GM19438 (cell line): ENCODE results near the gene CCDC178.

Experiments
- ATAC-seq: cut with Tn5 transposase; IDR thresholded peaks from one replicate; pipeline ENCODE4 v1.9.1; 2021; ENCODE audit warnings: low read depth; ENCODE audit not compliant: unreplicated experiment

Gene CCDC178

DNA sequence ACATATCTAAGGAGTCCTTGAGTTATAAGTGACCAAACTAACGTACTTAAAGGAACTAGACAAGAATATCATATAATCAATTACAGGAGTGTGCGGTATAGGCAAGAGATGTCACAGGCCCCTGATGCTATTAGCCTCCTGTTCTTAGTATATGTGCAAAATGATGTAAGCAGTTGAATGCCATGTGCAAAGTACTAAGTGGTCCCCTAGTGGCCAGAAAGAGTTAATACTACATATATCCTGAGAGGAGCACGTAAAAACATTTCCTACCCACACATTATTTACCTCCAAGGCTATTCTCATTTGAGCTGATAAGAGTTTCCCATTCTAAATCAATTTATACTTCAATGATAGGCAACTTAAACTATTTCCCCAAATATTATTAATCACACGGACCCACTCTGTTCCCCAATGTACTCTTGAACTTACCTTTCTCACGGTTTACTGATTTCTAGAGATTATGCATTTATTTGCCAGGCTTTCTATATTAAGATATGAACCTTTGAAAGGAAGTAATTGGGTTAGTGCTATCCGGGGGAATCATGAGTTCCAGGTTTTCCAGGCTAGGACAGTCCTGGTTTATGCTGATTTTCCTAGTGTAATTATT is 509.7 kb downstream of the CCDC178 start:
- peak; percentile 96 for ATAC-seq

DNA sequence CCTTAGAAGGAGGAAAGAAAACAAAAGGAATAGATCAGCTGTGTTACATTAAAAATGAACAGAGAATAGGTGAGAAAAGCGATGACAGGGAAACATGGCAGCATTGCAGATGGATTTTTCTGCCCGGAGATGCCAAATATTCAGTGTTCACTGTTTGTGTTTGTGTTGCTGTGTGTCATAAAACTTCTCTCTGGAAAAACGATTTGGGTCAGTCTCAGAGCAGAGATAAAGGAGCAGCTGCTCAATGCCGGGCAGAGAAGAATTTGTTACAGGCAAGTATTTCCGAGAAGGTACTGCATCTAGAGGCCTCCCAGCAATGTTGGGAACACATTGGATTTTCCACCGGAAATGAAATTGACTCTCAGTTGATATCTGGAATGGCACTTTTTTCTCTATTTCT is 511.3 kb downstream of the CCDC178 start:
- no peak for ATAC-seq

DNA sequence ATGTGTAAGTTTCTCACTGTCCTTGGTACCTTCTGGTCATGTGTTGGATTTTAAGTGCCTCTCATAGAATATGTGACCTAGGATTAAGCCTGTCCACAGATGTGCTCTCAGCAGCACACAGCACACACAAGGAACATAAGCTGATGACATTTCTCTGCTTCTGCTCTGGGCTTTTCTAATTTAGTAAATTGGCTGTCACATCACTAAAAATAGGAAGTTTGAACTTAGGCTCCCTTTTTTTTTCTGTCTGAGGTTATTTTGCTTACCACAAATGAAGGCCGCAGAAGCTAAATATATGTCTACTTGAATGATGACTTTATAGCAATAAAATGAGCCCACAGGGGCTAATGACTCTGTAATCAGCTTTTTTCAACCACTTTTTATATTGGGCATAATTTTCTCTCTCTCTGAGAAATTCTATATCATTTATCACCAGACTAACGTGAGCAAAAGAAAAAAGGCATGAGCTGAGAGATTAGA is 517.5 kb downstream of the CCDC178 start:
- ATAC-seq: no peak

DNA sequence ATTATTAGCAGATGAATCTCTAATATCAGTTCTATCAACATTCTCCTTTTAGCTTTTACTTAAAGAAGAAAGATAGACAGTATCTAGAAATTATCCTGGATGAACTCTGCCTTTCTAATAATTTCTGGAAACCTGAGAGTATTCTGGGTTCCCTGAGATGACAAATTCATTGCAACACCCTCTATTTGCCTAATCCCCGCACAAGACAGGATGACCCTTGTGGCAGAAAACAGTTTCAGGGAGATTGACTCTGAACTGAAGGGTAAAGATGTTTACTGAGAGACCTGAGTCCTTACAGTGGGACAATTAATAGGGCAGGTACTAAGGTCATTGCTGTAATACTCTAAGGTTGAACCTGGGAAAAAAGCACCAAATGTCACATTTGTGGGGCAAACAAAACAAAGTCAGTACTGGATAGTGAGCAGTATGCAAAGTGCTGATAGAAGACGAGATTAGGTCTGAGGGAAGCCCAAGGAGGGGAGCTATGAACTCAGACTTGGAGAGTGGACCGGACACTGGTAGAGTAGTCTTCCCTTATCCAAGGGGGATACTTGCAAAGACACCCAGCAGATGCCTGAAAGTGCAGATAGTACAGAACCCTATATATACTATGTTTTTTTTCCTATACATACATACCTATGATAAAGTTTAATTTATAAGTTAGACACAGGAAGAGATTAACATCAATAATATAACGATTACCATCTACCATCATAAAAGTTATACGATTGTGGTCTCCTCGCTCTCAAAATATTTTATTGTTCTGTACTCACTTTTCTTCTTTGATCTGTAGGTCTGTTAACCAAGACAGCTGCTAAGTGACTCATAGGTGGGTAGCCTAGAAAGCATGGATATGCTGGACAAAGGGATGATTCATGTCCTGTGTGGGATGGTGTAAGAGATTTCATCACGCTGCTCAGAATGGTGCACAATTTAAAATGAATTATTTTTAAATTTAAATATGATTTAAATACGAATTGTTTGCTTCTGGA is 519.4 kb downstream of the CCDC178 start:
- no peak for ATAC-seq

DNA sequence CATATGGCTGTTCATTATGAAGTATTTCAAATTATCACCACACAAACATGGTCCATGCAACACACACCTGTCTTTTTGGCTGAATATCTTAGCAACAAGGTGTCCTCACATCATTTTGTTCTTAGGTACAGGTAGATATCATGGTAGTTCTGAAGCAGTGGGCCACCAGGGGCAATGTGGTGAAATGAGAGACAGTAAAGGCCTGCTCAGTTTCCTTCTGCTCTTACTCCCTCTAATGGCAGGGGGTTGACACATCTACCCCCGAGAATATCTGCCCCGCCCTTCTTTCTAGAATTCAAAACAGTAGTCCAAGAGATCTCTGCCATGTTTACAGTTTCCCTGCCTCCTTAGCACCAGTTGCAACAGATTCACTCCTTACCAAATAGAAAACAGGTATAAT is 520.7 kb downstream of the CCDC178 start:
- peak; percentile 100 for ATAC-seq

DNA sequence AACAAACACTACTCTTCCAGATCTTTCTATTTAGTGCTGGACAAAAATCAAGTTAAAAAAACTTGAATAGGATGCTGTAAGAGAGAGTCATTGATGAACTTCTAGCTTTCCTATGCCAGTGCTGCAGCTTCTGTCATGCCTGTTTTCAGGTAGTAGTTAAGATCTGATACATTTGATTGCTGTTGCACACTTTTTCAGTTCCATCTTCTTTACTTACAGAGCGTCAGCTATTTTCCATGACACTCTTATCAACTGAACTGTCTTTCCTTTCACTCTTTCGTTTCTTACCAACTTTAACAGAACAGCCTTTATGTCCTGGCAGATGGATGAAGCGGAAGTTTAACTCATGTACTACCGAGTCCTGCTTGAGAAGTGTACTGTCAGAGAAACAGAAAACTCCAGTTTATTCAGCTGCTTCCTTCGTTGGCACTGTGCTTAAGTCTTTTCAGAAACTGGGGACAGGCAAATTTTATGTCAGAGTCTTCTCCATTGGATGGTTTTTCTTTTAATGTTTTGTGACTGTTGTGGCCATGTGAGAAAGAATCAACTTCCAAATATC is 521.8 kb downstream of the CCDC178 start:
- no peak for ATAC-seq

DNA sequence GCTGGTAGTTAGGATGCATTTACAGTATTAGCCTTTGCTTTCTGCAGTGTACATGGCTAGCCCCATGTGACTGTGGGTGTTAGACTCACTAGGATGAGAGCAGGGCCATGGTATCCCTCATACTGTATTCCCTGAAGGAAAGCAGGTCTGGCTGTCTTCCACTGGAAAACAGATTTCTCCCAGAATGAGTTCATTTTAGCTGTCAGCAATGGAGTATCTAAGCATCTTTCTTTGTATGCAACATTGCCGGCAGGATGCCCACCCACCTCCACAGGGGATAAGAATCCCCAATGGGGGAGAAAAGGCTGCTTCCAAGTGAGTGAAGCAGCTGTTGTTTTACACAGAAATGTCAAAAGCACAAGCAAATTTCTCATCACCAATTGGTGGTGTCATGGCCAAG is 525.0 kb downstream of the CCDC178 start:
- no peak for ATAC-seq

DNA sequence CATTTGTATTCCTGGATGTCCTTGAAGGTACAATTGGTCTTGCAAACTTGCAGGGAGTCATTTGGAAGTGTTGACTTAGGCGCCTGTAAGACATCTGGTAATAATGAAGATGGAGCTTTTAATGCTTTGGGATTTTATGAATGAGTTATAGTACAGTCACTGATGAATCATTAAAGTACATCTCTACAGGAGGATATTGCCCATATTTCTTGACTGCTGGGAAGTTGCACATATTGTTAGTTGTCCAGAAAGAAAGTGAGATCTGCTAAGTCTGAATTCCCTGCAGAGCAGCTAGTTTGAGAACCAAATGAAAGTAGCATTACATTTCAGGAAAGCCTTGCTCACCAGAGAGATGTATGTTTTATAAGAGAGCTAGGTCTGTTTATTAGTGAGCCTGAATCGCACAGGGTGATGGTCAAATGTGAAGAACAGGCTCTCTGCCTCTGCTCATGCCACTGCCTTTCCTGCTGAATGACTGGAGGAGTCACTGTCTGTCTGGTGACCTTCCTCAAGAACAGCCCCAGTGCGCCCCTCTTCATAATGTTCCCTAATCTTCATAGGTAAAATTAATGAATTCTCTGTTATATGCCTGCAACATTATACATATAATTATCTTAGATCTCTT is 528.7 kb downstream of the CCDC178 start:
- no peak for ATAC-seq

DNA sequence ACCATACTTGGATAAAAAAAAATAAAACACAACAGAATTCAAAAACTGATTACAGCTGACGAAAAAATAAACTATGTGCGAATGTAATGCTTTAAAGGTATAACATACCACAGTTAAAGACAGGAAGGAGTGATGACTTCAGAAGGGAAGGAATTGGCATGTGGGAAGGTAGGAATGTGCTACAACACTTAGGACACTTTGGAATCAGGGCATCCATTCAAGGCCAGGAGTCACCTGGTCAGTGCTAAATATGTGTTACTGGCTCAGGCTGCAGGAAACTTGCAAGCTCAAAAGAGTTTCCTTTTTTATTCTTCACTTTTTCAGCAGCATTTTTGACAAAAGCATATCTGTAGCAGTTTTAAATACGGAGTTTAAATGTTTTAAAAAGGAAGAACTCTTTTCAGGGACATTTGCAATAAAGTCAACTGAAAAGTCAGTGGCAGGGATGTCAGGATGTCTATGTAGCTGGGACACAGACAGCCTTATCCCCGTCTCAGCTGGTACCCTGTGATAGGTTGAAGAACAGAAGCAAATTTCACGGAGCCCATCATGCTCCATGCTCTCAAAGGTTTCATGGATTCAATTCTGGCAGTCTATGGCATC is 529.7 kb downstream of the CCDC178 start:
- ATAC-seq: no peak

DNA sequence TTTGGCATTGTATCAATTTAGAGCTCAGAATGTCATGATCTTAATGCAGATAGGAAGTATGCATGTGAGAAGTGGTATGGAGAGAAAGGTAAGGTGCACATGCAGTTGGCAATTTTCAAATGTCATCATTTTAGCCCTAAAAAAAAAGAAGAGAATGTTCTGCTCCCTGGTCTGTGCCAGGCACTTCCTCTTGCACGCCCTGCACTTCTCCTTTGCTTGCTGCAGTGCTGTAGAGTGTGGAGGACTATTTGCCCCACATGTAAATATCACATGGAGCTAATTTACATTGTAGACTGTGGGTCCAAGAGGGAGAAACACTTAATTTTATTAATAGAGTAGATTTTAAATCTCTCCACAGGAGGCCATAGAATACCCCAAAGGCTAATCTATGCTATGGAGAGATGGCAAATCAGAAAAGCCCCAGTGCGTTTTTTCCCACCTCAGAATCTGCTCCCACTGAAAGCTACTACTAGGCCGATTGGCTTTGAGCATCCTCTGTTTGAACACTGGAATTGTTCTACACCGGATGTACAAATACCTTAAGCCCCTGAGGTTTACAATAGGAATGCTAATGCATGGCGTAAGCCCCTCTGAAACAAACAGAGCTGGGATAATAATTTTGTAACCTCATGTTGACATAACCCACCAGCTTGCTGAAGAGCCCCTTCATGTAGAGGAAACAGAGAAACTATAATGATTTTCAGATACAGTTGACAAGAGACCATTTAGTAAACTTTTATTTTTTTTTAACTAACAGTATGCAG is 530.5 kb downstream of the CCDC178 start:
- no peak for ATAC-seq

DNA sequence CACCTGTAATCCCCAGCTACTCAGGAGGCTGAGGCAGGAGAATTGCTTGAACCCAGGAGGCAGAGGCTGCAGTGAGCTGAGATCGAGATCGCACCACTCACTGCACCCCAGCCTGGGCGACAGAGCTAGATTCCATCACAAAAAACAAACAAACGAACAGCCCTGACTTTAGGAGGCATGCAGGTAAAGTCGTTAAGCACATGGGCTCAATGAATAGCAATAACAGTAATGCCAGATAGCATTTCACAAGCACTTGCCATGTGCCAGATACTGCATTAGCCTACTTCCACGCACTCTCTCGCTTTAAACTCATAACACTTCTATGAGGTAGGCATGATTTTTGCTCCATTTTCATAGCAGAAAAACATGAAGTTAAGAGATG is 532.1 kb downstream of the CCDC178 start:
- no peak for ATAC-seq

DNA sequence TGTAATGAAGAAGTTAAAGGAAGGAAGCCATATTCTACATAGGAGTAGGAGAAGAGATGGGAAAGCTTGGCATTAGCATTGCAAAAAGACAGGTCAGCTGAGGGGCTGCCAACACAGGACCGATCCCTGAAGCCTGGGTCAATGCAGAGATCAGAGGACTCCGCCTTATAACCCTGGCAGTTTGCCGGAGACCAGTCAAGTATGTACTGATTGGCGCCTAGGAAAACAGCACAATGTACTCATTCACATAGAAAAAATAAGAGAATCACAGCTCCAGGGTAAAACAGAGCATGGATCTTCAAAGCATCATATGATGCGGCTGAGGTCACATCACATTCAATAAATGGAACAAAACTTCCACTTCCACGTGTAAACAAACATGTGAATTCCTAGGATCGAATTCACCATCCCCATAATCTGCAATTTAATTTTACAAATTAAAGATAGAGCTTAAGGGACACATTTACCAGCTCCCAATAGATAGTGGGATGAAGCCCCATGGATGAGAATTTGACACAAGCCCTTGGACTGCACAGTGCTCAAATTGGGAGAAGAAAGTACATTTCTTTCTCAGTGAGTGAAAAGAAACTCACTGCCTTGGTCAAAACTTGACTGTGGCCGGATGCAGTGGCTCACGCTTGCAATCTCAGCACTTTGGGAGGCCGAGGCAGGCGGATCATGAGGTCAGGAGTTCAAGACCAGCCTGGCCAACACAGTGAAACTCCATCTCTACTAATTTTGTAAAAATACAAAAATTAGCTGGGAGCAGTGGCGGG is 532.7 kb downstream of the CCDC178 start:
- ATAC-seq: no peak

DNA sequence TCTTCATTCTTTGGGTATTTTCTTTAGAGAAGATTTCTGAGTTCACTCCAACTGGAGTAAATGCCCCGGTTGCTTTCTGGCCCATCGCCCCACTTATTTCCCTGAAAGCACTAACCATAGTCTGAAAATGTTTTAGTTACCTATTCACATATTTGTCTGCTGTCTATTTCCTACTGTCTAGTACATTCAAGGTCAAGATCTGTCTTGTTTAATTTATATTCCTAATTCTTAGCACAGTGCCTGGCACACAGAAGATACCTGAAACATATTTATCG is 533.3 kb downstream of the CCDC178 start:
- ATAC-seq: no peak

DNA sequence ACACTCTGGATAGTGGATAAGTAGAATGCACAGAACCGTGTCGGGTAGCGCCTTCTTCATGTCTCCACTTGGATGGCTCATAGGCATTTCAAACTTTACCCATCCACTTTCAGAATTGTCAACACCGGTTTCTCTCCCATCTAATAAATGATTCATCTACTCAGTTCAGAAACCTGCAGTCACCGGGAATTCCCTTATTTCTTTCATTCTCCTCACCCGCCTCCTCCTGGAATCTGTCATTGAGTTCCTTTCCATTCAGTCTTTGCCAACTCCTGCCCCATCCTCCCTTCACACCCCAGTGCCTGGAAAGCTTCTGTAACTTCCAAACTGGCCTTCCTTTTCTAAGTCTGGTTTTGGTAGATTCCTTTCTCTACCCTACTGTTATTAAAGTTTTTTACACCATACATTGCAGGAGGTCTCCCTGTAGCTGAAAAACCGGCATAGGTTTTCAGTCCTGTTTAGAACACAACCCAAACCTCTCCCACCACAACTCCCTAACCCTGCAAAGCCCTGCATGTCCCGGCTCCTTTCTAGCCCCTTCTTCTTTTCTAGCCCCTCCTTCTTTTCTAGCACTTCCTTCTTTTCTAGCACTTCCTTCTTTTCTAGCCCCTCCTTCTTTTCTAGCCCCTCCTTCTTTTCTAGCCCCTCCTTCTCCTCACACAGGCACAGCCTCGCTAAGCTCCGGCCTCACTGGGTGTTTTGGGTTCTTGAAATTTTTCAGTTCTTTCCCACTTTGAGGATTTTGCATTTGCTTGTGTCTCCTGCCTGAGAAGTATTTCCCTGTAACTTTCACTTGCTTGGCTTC is 533.8 kb downstream of the CCDC178 start:
- ATAC-seq: no peak

DNA sequence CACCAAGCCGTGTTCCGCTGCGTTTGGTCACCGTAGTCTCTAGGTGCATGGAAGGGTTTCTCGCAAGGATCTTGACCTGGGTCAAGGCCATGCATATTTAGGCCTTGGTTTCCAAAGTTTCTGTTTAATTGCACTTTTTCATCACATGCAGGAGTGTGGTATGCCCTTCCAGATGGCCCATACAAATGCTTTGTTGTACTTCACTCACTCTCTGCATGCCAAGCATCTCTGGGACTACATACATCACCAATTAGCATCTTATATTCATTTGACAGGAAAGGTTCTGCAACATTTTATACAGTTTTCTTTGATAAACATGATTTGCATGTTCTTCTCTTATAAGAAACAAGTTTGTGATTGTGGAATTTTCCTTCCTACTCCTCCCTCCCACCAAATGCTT is 534.9 kb downstream of the CCDC178 start:
- ATAC-seq: no peak

DNA sequence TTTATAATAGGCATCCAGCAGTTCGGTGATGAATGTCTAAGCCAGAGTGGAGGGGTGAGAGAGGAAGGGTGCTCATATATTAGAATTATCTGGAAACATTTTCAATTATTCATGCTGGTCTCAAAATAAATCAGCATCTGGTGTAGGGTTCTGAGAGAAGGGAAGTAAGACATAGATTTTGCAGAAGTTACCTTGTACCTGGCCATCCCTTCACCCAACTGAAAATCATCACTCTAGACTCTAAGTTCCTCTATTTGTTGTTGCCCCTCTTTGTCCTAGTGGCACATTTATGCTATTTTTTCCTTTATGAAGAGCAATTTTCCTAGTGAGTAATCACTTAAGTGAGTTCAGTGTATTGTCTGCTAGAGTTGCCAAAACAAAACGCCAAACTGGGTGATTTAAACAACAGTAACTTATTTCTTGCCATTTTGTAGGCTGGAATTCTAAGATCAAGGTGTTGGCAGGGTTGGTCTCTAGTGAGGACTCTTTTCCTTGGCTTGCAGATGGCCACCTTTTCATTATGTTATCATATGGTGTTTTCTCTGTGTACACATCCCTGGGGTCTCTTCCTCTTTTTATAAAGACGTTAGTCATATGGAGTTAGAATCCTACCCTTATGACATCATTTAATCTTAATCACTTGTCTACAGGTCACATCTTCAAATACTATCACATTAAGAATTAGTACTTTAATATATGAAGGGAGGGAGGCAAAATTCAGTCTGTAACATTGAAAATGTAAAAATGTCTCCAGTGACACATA is 537.8 kb downstream of the CCDC178 start:
- no peak for ATAC-seq

DNA sequence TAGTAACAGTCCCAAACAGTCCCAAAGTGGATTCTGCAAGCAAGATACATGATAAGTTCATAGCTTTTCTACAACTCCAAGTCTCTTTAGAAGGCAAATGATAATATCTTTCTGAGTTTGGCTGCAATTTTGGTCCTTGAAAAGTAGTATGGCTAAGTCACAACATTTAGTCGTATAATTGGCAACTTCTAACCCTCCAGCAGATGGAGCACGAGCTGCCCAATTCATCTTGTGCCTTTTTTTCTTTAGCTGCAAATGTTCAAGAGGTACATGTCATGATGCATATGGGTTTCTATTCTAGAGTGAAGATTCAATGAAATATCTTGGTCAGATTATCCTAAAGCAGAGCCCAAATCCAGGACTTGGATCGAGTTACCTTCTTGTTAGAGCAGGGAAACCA is 540.7 kb downstream of the CCDC178 start:
- ATAC-seq: no peak
